ENCODE results near the gene SBK2. TPM values are rescaled to one million over a fixed set of nuclear protein-coding genes. Genes with fewer than 3 reads are reported as not detected.
A peak's percentile ranks its signal among the peaks of the same experiment; 100 is the strongest.

SBK2 gene
- polyA plus RNA-seq, 1 of the 3 experiments (the other 2 are of a cell fraction), result 0.20 TPM

DNA sequence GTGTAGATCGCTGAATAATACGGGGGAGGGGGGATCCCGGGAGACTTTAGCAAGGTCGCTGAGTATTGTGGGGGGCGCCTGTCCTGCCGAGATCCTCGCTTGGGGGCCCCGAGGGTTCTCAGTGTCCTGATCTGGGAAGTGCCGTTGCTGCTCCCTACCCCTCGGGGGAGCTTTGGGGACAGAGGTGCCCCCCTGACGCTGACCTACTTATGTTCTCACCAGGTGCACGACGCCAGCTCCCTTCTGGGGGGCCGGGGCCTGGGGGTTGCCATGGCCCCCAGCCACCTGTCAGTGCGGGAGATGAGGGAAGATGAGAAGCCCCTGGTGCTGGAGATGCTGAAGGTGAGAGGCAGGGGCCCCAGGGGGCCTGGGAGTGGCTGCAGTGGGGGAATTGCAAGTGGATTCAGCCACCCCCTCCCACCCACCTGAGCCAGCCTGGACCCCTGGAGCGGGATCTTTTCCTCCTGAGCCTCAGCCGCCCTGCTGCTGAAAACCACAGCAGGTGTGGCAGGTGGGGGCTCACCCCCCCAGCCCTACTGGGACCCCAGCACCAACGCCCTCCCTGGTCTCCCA is 51.4 kb downstream of the SBK2 start:
- CTCF ChIA-PET, result interaction anchor here (0.9 to 15.1 kb wide), 13 partner anchors 9 to 344 kb away, joined by 3 to 162 read pairs (median 5); partner anchors contain the start of gene ZNF628
- Histone ChIP-seq H4K20me1 (ENCODE audit: insufficient read depth) (no peaks in the 10 kb centered on the region), H3K4me1 (ENCODE audit: control insufficient read depth in 1 of 2, insufficient read depth in 2 of 2, low read depth in 1 of 2, low read length in 1 of 2) (peaks cover 30 to 44% of the 10 kb centered on the region in 2 experiments; a peak in 3 of 4 replicates), H3K9me2 (no peaks in the 10 kb centered on the region), H2AFZ (ENCODE audit: low read depth) (no peak overlapping the region), H3K9me3 (no peaks in the 10 kb centered on the region), H3K4me2 (peak overlapping the region; percentile 91), H3F3A (replicated peaks; ENCODE audit: insufficient read depth) (peaks cover 29% of the 10 kb centered on the region), H3K79me2 (ENCODE audit: insufficient read depth) (peaks cover 16% of the 10 kb centered on the region; the same call in 1 of the 2 replicates), H3K9ac (peak overlapping the region; percentile 86), H3K36me3 (replicated peaks in 1 of 2; ENCODE audit: control insufficient read depth in 1 of 2, insufficient read depth in 2 of 2, low read length in 1 of 2) (peaks cover 0 to 7% of the 10 kb centered on the region in 2 experiments), H3K27me3 (ENCODE audit: insufficient read depth) (no peaks in the 10 kb centered on the region), H3K27ac (ENCODE audit: low read depth in 2 of 2, low read length in 1 of 2) (peak overlapping the region; percentile 95 to 97), H3K4me3 (ENCODE audit: low read depth in 2 of 2, low read length in 1 of 2) (peak overlapping the region; percentile 69 to 80)
- POLR2A ChIA-PET, result interaction anchor here (0.7 to 2.3 kb wide), 5 partner anchors 9 to 116 kb away, joined by 3 to 15 read pairs (median 5); partner anchors contain the start of genes UBE2S and ZNF628
- no peak for TF ChIP-seq NRF1 (IDR thresholded peaks at IDR 0.05; ENCODE audit: low read depth, low read length)
- TF ChIP-seq PBX3 (IDR thresholded peaks at IDR 0.05), result no peak
- TF ChIP-seq RAD21 (IDR thresholded peaks at IDR 0.05; ENCODE audit: low read length), result no peak
- no peak for TF ChIP-seq TCF12 (IDR thresholded peaks at IDR 0.05)
- TF ChIP-seq GABPA (IDR thresholded peaks at IDR 0.05; ENCODE audit: low read depth), result no peak
- no peak for TF ChIP-seq GATA2 (CRISPR knock-in tag; IDR thresholded peaks at IDR 0.05)
- TF ChIP-seq RCOR1 (IDR thresholded peaks at IDR 0.05; ENCODE audit: low read length), result no peak
- no peak for TF ChIP-seq SIN3A (IDR thresholded peaks at IDR 0.05; ENCODE audit: borderline replicate concordance, low read depth, low read length)
- TF ChIP-seq EZH2phosphoT487 (IDR thresholded peaks at IDR 0.05; ENCODE audit: borderline replicate concordance, low read depth), result no peak
- no peak for TF ChIP-seq FOSL2 (IDR thresholded peaks at IDR 0.05; ENCODE audit: borderline replicate concordance, low read depth)
- no peak for TF ChIP-seq MEF2A (IDR thresholded peaks at IDR 0.05; ENCODE audit: borderline replicate concordance, low read depth)
- no peak for TF ChIP-seq TAF1 (IDR thresholded peaks at IDR 0.05; ENCODE audit: borderline replicate concordance, low read depth, low read length)
- TF ChIP-seq REST (IDR thresholded peaks at IDR 0.05; ENCODE audit: low read depth, low read length), result no peak
- no peak for TF ChIP-seq RFX5 (IDR thresholded peaks at IDR 0.05; ENCODE audit: low read length)
- TF ChIP-seq MXI1 (IDR thresholded peaks at IDR 0.05; ENCODE audit: low read depth, low read length), result no peak
- no peak for TF ChIP-seq ZBTB33 (IDR thresholded peaks at IDR 0.05; ENCODE audit: borderline replicate concordance, low read depth)
- WGBS (ENCODE audit: low lambda C conversion rate), result 18% methylated on average over 8 of the region's 18 CpGs
- no peak for DNase-seq
